ENCODE measurements around the gene NCKAP5.

DNA sequence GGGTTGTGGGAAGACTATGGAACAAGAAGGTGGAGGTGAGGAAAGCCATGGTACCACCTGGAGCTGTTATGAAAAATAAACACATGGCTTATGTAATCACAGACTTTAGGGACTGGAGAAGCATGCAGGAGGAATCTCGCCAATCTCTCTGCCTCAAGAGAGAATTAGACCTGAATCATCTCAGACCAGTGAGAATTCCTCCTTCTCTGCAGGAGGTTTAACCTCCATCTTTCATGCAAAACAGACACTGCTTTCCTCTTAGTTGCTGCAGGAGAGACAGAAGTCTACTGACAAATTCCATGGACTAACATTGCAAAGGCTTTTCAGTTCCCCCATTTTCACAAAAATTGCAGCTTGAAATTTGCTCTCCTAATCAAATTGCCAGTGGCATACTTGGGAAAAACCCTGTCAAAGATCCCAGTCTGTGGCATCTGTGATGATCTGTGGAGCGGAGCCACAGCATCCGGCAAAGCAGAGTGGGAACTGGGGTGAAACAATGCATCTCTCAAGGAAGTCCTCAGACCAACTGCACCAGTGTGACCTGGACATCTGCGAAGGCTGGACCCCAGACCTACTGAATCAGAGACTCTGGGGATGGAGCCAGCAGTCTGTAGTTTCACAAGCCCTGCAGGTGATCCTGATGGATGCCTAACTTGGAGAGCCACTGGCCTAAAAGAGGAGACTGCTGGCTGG is 28.6 kb upstream of the NCKAP5 start:
- TF ChIP-seq POLR2A (IDR thresholded peaks at IDR 0.05; ENCODE audit: low read length) (no peak), ELK1 (IDR thresholded peaks at IDR 0.05; ENCODE audit: low read depth, low read length) (no peak)

Measured in A549 (cell line).